Brain microvascular endothelial cell (primary cell): ENCODE data around the gene APOBEC3B.
A peak's percentile ranks its signal among the peaks of the same experiment; 100 is the strongest.
"Not testable (repeated sequence)": the region's sequence is repeated elsewhere in the genome, so short reads cannot be mapped to it uniquely, and the experiment has no call there.

Source experiments
- DNase-seq: peaks from one replicate; pipeline ENCODE4 v3.0.0-alpha.2; 2020
- H3K27ac ChIP-seq: fragments of 250-450 bp; sonication (Bioruptor Pico); 2 replicates; pipeline ENCODE4 v1.5.1; 2020; ENCODE audit warnings: mild to moderate bottlenecking, moderate library complexity
- H3K27me3 ChIP-seq: fragments of 250-450 bp; sonication (Bioruptor Pico); replicated peaks from 2 replicates; pipeline ENCODE4 v1.5.1; 2020; ENCODE audit warnings: mild to moderate bottlenecking
- H3K36me3 ChIP-seq: fragments of 250-450 bp; sonication (Bioruptor Pico); replicated peaks from 2 replicates; pipeline ENCODE4 v1.5.1; 2020; ENCODE audit warnings: mild to moderate bottlenecking
- H3K4me3 ChIP-seq: 2 replicates; pipeline ENCODE4 v1.5.1; 2011; ENCODE audit warnings: low read depth, mild to moderate bottlenecking, control low read depth, low read length, moderate library complexity
- in situ Hi-C: cut with HindIII; loops from 2 replicates; pipeline ENCODE4 v1.10.0; 2017; ENCODE audit warnings: low sequenced_read_pairs, low pct_ligation_motif_present
- TF ChIP-seq, protein P1 (sequence below): IDR thresholded peaks from 2 replicates; pipeline ENCODE4 v1.5.1; 2011; ENCODE audit warnings: low read depth, mild to moderate bottlenecking, moderate library complexity, low read length, control low read depth, inconsistent platforms; ENCODE audit errors: missing control alignments

Gene APOBEC3B

GRCh38 chr22:38981005-38981991, 849 bp upstream of the APOBEC3B start:
- Histone ChIP-seq H3K36me3 (no peaks in the 10 kb centered on the region), H3K27me3 (no peaks in the 10 kb centered on the region), H3K27ac (no peak overlapping the region), H3K4me3 (no peak overlapping the region)
- DNase-seq = no peak
- in situ Hi-C loops = no loop called here
- TF ChIP-seq, protein P1, sequence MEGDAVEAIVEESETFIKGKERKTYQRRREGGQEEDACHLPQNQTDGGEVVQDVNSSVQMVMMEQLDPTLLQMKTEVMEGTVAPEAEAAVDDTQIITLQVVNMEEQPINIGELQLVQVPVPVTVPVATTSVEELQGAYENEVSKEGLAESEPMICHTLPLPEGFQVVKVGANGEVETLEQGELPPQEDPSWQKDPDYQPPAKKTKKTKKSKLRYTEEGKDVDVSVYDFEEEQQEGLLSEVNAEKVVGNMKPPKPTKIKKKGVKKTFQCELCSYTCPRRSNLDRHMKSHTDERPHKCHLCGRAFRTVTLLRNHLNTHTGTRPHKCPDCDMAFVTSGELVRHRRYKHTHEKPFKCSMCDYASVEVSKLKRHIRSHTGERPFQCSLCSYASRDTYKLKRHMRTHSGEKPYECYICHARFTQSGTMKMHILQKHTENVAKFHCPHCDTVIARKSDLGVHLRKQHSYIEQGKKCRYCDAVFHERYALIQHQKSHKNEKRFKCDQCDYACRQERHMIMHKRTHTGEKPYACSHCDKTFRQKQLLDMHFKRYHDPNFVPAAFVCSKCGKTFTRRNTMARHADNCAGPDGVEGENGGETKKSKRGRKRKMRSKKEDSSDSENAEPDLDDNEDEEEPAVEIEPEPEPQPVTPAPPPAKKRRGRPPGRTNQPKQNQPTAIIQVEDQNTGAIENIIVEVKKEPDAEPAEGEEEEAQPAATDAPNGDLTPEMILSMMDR = peak; percentile 47

DNA sequence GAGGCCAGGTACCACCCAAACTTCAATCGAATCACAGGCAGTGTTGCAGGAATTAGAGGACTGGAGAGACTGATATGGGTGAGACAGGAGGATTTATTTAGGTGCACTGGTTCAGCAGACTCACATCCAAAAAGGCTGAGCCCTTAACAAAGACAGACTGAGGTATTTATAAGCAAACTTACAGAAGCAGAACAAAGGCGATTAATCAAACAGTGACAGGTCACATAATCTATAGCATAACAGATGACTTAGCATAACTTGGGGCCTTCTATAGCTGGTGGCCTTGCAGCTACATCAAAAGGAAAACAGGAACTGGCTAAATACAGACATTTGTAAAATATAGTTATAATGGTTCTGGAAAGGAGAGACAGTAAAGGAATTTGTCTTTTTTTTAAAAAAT, 2.1 kb downstream of the APOBEC3B start:
- no peak for DNase-seq

GRCh38 chr22:38984784-38985757, 2.9 kb downstream of the APOBEC3B start:
- in situ Hi-C loops, DNase-seq, H3K27ac ChIP-seq, H3K27me3 ChIP-seq, H3K36me3 ChIP-seq, H3K4me3 ChIP-seq: not testable (repeated sequence)

More for the DNA sequence above, 2.1 kb downstream of the APOBEC3B start:
- Histone ChIP-seq H3K36me3 (no peaks in the 10 kb centered on the region), H3K27me3 (no peaks in the 10 kb centered on the region), H3K27ac (no peak overlapping the region), H3K4me3 (no peak overlapping the region)
- in situ Hi-C loops = no loop called here
- TF ChIP-seq, protein P1 = no peak

DNA sequence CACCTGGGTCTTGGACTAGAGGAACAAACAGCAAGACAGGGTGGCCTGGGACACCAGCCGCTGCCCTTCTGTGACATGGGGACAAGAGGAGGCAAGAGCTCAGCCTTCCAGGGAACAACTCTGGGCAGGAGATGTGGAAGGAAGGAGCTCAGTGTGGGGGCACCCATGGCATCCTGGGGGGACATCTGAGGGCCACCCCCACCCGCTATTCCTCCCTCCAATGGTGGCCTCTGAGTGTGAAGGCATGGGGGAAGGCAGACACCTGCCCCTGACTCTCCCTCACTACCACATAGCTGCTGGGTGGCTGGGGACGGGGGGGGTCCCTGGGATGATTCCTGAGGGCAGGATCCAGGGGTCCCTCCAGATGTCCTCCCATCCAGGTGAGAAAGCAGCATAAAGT, 4.5 kb downstream of the APOBEC3B start:
- no peak for DNase-seq
- Histone ChIP-seq H3K27ac (no peak overlapping the region), H3K27me3 (no peaks in the 10 kb centered on the region), H3K36me3 (no peaks in the 10 kb centered on the region), H3K4me3 (no peak overlapping the region)
- in situ Hi-C loops = no loop called here
- TF ChIP-seq, protein P1 = no peak

- Histone ChIP-seq H3K4me3 (no peak overlapping the region), H3K36me3 (no peaks in the 10 kb centered on the region), H3K27me3 (no peaks in the 10 kb centered on the region), H3K27ac (no peak overlapping the region)
- in situ Hi-C loops = no loop called here
- TF ChIP-seq, protein P1 = no peak
- DNase-seq = no peak
Observed at GRCh38 chr22:38987171-38987895, 5.2 kb downstream of the APOBEC3B start.
